ENCODE data around the gene NRF1. TPM values are rescaled to one million over a fixed set of nuclear protein-coding genes. Genes with fewer than 3 reads are reported as not detected.

The NRF1 gene
- total and polyA plus RNA-seq, 2 of the 8 experiments (the other 6 are each of a cell fraction or from before 2014, with no cell fraction given): 18.2 to 21.4 TPM

GRCh38 chr7:129643550-129644170, 32.1 kb downstream of the NRF1 start:
- no peak overlapping the region for H3K9ac ChIP-seq (replicated peaks in 1 of 4; ENCODE audit: extremely low read depth in 1 of 4, low read depth in 3 of 4, low read length in 3 of 4)
- peaks cover 0 to 34% of the 10 kb centered on the region in 2 experiments; a peak in 2 of 4 replicates for H3K79me2 ChIP-seq (ENCODE audit: control insufficient read depth in 1 of 2, insufficient read depth in 2 of 2, low read length in 2 of 2)
- no peak overlapping the region for H3K27ac ChIP-seq (ENCODE audit: low read depth, low read length)
- H3K79me1 ChIP-seq (ENCODE audit: low read depth, low read length): peaks cover 2% of the 10 kb centered on the region; the same call in 1 of the 2 replicates
- H2BK20ac ChIP-seq (ENCODE audit: low read length): no peak overlapping the region
- POLR2A ChIA-PET (ENCODE audit: partially characterized antibody): interaction anchor here (0.6 to 1.7 kb wide), 4 partner anchors 8 to 80 kb away, joined by 3 to 7 read pairs (median 4); no protein-coding TSS in a partner anchor
- H3K4me1 ChIP-seq (replicated peaks in 1 of 4; ENCODE audit: control insufficient read depth in 3 of 4, insufficient read depth in 4 of 4, low read length in 3 of 4): peaks cover 0 to 6% (median 4%) of the 10 kb centered on the region in 4 experiments; a peak in 5 of 7 replicates
- H3K27me3 ChIP-seq (replicated peaks in 1 of 4; ENCODE audit: control insufficient read depth in 3 of 4, extremely low read depth in 1 of 4, insufficient read depth in 3 of 4, low read length in 3 of 4): no peaks in the 10 kb centered on the region
- TF ChIP-seq RBBP5 (IDR thresholded peaks at IDR 0.05; ENCODE audit: borderline replicate concordance, low read depth, low read length) (no peak), SUZ12 (IDR thresholded peaks at IDR 0.05; ENCODE audit: low read length) (no peak), KDM1A (IDR thresholded peaks at IDR 0.05; ENCODE audit: borderline replicate concordance, low read length) (no peak), SP1 (IDR thresholded peaks at IDR 0.05; ENCODE audit: low read depth, low read length) (no peak), CBX8 (IDR thresholded peaks at IDR 0.05; ENCODE audit: borderline replicate concordance, low read depth, low read length) (no peak), EGR1 (IDR thresholded peaks at IDR 0.05; ENCODE audit: borderline replicate concordance, low read depth, low read length) (no peak), TCF12 (IDR thresholded peaks at IDR 0.05; ENCODE audit: low read depth, low read length) (no peak), SP4 (IDR thresholded peaks at IDR 0.05; ENCODE audit: low read length) (no peak), CEBPB (IDR thresholded peaks at IDR 0.05; ENCODE audit: low read depth, low read length) (no peak), CHD2 (IDR thresholded peaks at IDR 0.05; ENCODE audit: low read length) (no peak)
- H4K20me1 ChIP-seq (replicated peaks in 1 of 2; ENCODE audit: control insufficient read depth in 1 of 2, insufficient read depth in 2 of 2, low read length in 2 of 2): peaks cover 0 to 5% of the 10 kb centered on the region in 2 experiments
- no peak overlapping the region for H2BK12ac ChIP-seq (ENCODE audit: low read depth, low read length)
- H3K23ac ChIP-seq (ENCODE audit: insufficient read length): no peak overlapping the region
- DNase-seq (ENCODE audit: low read depth in 1 of 2, low spot score in 2 of 2): no peak
- H2BK120ac ChIP-seq (replicated peaks; ENCODE audit: low read depth, low read length): no peak overlapping the region
- H3K36me3 ChIP-seq (ENCODE audit: control insufficient read depth in 2 of 4, insufficient read depth in 4 of 4, low read length in 3 of 4): no peaks in the 10 kb centered on the region
- H3K9me3 ChIP-seq (ENCODE audit: insufficient read depth in 2 of 2, low read depth in 1 of 2, low read length in 1 of 2): no peaks in the 10 kb centered on the region
- H2AK5ac ChIP-seq (ENCODE audit: low read depth, low read length): peak overlapping the region; percentile 9; the same call in 1 of the 2 replicates
- H3K56ac ChIP-seq (replicated peaks; ENCODE audit: insufficient read length, low read depth, low read length): no peak overlapping the region
- H3K4ac ChIP-seq (replicated peaks; ENCODE audit: insufficient read length, low read depth, low read length): no peak overlapping the region
- H4K8ac ChIP-seq (ENCODE audit: extremely low read depth, insufficient read depth, low read length): no peak overlapping the region
- H3K4me3 ChIP-seq (ENCODE audit: extremely low read depth in 1 of 4, insufficient read depth in 2 of 4, low read depth in 3 of 4, low read length in 4 of 4): no peak overlapping the region
- WGBS, 2 experiments (ENCODE audit: extremely low coverage in 1 of 2, insufficient coverage in 1 of 2, insufficient read length in 1 of 2, insufficient replicate concordance in 2 of 2, low coverage in 1 of 2, low lambda C conversion rate in 2 of 2, missing lambda C conversion rate in 1 of 2): 81% methylated on average over 6 of the region's 6 CpGs; no CpG with 5 or more reads in 1 of the 2 experiments
- H2BK5ac ChIP-seq (ENCODE audit: low read depth, low read length): no peak overlapping the region
- no peaks in the 10 kb centered on the region for H3K23me2 ChIP-seq (ENCODE audit: low read depth, low read length)
- no peak overlapping the region for H4K5ac ChIP-seq (ENCODE audit: insufficient read length, low read depth, low read length)
- H2AFZ ChIP-seq (ENCODE audit: low read length): no peak overlapping the region
- H2BK15ac ChIP-seq (ENCODE audit: low read length): 0 out of 2 replicates have a peak overlapping the region, but pooled peaks have one; percentile 18
- peak overlapping the region; percentile 17; the same call in 1 of the 2 replicates for H3K18ac ChIP-seq (ENCODE audit: extremely low read depth, low read length)
- CTCF ChIA-PET (ENCODE audit: partially characterized antibody): interaction anchor here (0.6 to 3.3 kb wide), 28 partner anchors 10 to 425 kb away, joined by 3 to 32 read pairs (median 4); partner anchors contain the start of gene STRIP2
- no peak overlapping the region for H4K91ac ChIP-seq (replicated peaks; ENCODE audit: insufficient read length, low read length)
- H3K4me2 ChIP-seq (ENCODE audit: insufficient read depth in 1 of 2, low read depth in 2 of 2, low read length in 2 of 2): no peak overlapping the region
- no peak overlapping the region for H3K14ac ChIP-seq (ENCODE audit: insufficient read length)
- no peak for FAIRE-seq
